HG03045 (cell line): ENCODE results near the gene MRPL54.

Experiments used
- ATAC-seq: cut with Tn5 transposase; IDR thresholded peaks from one replicate; pipeline ENCODE4 v1.9.1; 2021; ENCODE audit warnings: mild to moderate bottlenecking, moderate library complexity; ENCODE audit not compliant: unreplicated experiment

The MRPL54 gene

GRCh38 chr19:3783660-3784584 is 21.4 kb downstream of the MRPL54 start:
- ATAC-seq: no peak

- ATAC-seq: no peak
Measured at GRCh38 chr19:3784607-3785450, 22.3 kb downstream of the MRPL54 start.

- ATAC-seq: no peak
Measured at GRCh38 chr19:3785451-3785937, 23.0 kb downstream of the MRPL54 start.

GRCh38 chr19:3785938-3786824 is 23.7 kb downstream of the MRPL54 start, which contains the start of gene MATK:
TSS of gene MATK (minus strand) at chr19:3786381. CDS start at chr19:3785135, 1,246 bp downstream.
- ATAC-seq: no peak

GRCh38 chr19:3788996-3789778 is 26.7 kb downstream of the MRPL54 start:
- ATAC-seq: no peak

GRCh38 chr19:3790209-3790734 is 27.8 kb downstream of the MRPL54 start:
- no peak for ATAC-seq

GRCh38 chr19:3790941-3791340 is 28.5 kb downstream of the MRPL54 start:
- ATAC-seq: no peak

- no peak for ATAC-seq
Measured at GRCh38 chr19:3792114-3792513, 29.6 kb downstream of the MRPL54 start.

GRCh38 chr19:3793799-3794198 is 31.3 kb downstream of the MRPL54 start:
- no peak for ATAC-seq

GRCh38 chr19:3796358-3796757 is 33.9 kb downstream of the MRPL54 start:
- ATAC-seq: no peak

- no peak for ATAC-seq
Measured at GRCh38 chr19:3798137-3798536, 35.7 kb downstream of the MRPL54 start.

GRCh38 chr19:3800996-3801395 is 38.5 kb downstream of the MRPL54 start:
- ATAC-seq: no peak

GRCh38 chr19:3801412-3802096 is 39.1 kb downstream of the MRPL54 start:
- no peak for ATAC-seq

- ATAC-seq: no peak
Measured at GRCh38 chr19:3803114-3803888, 40.8 kb downstream of the MRPL54 start.

- ATAC-seq: no peak
Measured at GRCh38 chr19:3803986-3804385, 41.5 kb downstream of the MRPL54 start.

- ATAC-seq: no peak
Measured at GRCh38 chr19:3804429-3804828, 41.9 kb downstream of the MRPL54 start.

- no peak for ATAC-seq
Measured at GRCh38 chr19:3805859-3806258, 43.4 kb downstream of the MRPL54 start.

- ATAC-seq: no peak
Measured at GRCh38 chr19:3807131-3807480, 44.6 kb downstream of the MRPL54 start.
